Activated CD8-positive, alpha-beta memory T cell treated with anti-CD3 and anti-CD28 coated beads for 1 hour (primary cell): ENCODE results near the gene MED20.
A peak's percentile ranks its signal among the peaks of the same experiment; 100 is the strongest.

Experiments
- DNase-seq, 2 donors: peaks; one replicate each; pipeline ENCODE4 v3.0.0-alpha.2; 2020; ENCODE audit warnings: low read depth in 1 of 2; ENCODE audit errors: extremely low read depth in 1 of 2

The MED20 gene

DNA sequence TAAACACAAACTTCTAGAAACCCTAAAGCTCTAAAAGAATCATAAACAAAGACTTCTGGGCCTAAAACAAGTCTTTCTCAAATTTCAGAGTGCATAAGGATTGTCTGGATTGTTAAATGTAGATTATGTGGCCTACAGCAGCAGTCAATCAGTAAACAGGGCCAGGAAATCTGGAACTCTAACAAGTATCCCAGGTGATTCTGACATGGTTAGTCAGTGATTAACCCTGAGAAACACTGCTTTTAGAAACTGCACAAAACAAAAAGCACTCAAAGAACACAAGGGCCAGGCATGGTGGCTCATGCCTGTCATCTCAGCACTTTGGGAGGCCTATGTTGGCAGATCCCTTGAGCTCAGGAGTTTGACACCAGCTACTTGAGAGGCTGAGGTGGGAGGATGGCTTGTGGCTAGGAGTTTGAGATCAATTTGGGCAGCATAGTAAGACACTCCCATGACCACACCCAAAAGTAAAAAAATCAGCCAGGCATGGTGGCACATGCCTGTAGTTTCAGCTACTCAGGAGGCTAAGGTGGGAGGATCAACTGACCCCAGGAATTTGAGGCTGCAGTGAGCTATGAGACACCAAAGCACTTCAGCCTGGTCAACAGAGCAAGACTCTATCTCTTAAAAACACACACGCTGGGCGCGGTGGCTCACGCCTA is 5.9 kb downstream of the MED20 start:
- no peak for DNase-seq

DNA sequence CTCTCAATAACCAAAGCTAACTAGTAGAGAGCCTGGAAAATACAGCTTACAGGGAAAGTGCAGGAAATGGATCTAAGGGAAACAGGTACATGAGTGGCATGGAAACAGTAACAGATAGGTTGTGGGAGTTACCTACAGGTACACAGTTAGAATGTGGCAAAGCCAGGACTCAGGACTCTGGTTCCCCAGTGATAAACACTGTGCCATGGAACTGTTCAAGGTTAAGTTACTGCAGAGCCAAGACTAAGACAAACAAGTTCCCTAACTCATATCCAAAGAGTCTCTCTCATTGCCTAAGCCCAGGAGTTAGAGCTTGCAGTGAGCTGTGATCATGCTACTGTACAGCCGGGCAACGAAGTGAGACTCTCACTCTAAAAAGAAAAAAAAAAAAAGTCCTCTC is 6.6 kb downstream of the MED20 start:
- no peak for DNase-seq

DNA sequence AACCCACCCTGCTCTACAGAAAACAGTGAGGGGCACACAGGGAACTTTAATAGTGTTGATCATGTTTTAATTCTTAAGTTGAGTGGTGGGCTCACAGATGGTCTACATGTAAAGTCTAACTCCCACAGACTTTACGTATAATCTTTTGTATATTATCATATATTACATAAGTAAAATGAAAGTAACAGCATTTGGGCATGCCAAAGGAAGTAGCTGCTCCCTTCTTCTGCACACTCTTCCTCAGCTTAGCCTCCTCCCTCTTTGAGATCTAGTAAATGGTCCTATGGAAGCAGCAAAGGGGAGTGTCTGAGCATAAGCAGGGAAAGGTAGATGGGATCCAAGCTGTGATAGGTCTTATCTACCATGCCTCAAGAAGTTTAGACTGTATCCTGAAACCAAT is 11.2 kb downstream of the MED20 start:
- DNase-seq = no peak

DNA sequence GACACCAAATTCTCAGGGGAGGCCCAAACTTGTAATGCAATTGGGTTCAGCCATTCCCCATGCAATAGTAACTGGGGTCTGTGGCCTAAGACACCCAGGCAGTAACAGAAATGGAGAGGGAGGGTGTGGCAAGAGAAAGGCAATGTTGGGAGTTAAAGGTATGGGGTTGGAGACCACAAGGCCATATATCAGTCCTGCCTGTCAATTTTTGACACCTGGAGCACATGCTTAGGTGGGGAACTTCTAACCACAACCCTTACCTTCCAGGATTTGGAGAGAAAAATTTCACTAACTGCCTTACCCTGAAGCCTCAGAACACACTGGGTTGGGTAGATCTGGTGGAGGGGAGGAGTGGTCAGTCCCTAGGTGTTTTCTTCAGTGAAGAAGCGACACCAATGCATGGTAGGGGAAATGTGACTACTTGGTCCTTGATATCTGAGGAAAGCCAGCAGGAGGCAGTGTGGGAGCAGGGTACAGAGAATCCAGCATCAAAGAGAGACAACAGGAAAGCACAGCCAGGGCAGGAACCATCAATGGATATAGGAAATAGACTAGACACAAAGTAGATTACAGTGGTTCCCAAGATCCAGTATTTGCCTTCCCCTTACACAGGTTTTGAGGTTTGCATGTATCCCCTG is 18.9 kb downstream of the MED20 start:
- DNase-seq = peak in 1 of 2 donors; percentile 32

DNA sequence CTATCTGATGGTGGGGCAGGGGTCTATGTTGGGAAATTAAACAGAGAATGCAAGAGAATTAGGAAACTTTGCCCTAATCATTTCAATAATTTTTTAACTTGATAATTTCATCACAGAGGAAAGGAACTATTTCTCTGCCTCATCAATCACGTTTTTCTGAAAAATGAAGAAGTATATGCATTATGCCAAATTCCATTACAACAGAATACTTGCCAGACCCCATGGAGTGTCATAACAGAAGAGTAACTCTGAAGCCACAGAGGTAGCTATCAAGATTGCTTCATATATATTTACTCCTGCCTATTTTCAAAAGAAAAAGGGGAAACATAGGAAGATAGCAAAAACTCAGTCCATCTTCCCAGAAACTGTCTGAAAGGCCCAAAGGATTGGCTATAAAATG is 20.1 kb downstream of the MED20 start:
- DNase-seq = no peak

DNA sequence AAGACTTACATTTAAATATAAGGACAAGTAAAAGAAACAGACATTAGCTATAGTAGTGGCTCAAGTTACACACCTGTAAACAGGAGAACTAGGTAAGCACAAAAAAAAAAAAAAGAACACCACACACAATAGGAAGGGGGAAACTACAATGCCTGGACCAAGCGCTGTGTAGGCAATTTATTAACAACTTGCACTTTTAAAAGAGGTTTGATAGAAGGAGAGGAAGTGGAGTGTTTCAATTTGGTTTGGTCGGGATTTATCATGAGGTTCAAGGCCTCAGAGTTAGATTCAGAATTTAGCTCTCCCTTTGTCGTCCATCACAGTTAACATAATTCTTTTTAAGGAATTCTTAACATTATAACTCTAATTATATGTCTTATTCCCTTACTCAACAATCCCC is 24.7 kb downstream of the MED20 start:
- DNase-seq = no peak

DNA sequence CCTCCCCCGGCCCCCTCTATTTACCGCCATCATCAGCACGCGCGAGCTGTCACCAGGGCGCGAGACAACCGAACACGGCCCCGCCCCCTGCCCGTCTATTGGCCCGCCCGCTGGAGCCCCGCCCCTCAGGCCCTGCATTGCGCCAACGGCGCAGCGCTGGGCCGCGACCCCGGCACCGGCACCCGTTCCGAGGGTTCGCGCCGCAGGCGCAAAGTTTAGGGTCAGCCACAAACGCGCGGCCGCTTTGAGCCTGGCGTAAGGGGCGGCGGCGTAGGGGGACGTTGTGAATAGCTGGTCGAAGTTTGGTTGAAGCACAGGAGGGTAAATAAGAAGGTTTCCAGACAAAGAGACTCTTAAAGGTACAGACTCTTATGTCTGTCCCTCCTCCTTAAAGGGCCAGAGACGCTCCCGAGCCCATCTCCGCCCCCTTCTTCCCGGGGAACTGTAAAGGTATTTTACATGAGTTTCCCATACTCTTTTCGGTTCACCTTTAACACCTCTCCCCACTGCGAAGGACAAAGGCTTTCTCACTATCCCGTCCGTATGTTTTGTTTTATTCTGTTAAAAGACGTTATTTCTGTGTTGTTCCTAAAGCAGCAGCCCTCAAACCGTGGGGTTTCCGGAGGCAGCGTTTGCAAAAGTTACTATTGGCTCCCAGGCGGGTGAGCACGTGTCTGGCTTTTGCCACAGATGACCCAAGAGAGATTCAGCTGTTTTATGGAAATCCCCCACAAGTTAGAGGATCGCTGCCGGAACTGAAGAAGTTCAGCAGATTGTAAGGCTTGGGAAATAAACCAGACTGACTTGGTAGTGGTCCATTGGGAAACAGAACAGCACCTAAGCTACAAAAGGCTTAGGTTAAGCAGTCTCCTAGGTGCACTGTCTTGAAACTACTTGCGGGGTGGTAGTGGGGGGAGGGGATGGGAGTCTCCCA is 25.4 kb downstream of the MED20 start, which contains the start of gene USP49:
Gene USP49, minus strand, starts transcription at position 76 of the 934 bp plus-strand sequence. CDS start 88,392 bp downstream, outside the sequence.
- peak; percentile 69 to 90 for DNase-seq

DNA sequence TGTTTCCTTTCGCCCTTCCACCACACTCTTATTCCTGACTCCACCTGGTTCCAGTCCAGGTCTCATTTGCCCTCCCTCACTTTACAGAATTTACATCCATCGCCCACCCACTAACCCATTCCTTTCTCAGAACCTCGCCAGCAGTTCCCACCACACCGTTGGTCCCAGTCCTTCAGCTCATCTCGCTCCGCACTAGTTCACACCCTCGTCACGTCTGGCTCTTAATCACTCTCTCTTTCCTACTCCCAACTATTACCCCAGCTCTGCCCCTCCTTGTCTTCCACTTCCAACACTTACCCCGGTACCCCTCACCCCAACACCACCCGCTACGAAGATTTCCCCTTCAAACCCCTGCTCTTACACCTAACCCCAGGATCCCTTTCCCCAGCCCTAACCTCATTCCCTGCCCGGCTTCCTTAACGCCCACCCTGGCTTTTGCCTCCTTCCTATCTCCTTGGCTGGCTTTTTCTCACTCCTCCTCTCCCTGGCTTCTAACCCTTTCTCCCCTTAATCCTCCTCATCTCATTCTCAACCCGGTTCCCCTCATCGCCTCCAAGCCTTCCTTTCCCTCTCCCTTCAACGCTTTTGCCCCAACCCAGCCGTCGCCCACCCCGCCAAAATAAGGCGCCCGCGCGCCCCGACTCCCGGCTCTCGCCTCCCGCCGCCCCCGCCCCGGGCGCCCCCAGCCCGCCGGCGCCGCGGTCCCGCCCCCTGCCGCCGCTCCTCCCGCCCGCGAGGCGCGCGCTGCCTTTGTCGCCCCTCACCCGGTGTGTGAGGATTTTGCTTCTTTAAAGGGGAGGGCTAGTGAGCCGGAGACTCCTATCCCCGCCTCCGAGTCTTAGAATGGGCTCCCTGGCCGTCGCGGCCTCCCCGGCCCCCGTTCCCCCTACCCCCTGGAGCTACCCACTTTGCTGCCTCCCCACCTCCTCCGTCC is 26.3 kb downstream of the MED20 start:
- DNase-seq = no peak

DNA sequence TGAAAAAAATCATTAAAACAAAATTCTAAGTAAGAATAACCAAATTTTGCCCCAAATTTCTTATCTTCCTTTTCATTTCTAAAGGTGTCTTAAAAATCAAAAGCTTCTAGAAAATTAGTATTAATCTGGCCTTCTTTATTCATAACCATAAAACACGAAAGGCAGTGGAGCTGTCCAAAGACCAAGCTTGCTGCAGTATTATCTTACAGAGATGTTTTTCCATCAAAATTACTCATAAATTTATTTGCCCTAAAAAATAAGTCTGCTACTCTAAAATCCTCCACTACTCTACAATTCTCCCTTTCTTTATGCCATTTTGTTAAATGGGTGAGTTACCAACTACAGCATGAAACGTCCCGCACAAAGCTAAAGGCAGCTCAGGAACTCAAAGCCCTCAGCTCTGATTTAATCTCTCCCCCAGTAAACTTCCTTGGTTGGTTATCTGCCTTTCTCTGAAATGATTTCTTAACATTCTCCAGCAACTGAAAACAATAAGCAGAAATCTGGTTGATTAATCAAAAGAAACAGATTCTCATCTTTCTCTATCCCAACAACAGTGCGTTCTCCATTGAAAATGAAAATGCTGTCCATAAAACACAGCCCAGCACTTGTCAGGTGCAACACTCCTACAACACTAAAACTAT is 27.9 kb downstream of the MED20 start:
- no peak for DNase-seq

DNA sequence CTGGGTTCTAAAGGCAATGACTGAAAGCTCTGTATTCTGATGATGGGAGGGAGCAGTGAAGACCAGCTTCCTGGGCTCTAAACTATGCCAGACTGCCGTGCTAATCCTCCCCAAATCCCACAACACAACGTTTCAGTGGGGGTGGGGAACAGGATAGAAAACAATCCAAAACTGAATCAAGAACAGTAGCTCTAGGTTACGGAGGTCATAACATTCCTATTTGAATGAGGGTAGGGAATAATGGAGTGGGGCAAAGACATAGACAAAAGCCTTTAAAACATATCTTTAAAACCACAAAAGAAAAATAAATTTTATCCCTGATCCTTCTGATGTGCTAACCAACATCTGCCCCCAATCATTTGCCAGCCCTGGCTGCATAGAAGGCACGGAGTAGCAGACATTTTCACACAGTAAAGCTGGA is 33.6 kb downstream of the MED20 start:
- DNase-seq = no peak

DNA sequence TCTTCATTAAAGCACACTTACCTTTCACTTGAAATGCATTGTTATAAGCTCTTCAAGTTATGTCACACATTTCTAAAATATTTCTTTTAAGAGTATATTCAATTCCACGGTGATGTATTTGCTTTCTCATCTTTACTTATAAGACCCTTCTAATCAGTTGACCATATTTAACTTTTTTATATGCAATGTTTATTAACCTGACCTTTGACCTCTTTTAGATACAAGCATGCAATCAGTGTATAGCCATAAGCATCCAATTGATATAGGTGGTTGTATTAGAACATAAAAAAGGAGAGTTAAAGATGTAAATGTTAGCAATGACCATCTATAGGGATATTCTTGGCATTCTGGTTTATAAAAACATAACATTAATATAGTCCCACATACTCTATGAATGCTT is 35.0 kb downstream of the MED20 start:
- no peak for DNase-seq

DNA sequence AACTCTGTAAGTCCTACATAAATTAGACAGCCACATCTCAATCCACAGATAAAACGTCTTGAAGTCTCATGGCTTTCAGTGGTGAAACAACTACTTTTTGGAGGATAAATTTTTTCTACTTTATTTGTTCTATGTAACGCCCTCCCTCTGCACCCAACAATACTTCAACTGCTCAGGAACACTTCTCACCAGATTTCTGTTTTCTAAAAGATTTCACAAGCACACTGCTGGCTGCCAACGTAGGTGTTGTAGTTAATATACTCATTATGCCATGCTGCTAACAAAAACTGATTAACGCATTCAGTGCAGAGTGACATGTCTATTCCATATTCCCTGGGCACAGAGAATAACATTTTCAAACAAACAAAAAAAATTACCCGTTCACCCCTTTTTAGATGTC is 36.0 kb downstream of the MED20 start:
- no peak for DNase-seq

DNA sequence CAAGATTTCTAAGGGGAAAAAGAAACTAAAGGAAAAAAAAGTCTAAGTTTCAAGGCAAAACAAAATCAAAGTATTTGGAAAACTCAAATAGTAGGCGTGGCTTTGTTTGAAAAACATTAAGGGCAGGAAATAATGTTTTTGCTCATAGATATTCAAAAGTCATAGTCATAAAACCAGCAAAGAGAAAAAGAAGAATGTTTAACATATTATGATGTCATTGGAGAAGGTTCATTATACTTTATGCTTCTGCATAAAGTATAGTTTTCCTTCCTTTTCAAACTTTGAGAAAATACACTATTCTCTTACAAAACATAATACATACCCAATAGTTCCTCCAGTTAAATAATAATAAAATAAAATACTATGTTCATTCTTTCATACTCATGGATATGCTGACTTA is 39.4 kb downstream of the MED20 start:
- DNase-seq = no peak

DNA sequence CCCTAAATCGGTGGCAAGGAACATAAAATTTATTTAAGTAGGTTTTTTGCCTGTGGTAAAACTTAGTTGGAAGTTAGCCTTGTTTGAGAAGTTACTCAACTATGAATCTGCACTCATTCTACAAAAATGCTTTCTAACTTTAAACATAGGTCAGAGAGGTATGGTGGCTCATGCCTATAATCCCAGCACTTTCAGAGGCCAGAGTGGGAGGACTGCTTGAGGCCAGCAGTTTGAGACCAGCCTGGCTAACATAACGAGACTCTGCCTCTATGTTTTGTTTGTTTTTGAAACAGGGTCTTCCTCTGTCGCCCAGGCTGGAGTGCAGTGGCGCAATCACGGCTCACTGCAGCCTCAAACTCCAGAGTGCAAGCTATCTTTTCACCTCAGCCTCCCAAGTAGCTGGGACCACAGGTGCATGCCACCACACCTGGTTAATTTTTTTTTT is 42.0 kb downstream of the MED20 start:
- DNase-seq = no peak

DNA sequence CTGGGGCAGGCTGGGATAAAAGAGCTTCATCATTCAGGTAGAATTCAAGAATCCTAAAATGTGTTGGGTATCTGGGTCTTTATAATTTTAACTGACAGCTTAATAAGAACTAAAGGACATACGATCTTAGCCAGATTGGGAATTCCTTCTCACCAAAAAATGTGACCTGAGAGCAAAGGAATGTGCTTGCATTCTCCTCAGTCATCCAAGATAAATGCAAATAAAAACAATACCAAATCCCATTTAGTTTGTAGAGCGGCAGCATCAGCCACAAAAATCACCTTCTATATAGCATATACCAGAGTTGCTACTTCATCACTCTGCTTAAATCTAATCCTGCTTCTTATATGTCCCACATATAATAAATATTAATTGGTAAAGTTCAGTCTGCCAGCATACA is 42.7 kb downstream of the MED20 start:
- DNase-seq = no peak

DNA sequence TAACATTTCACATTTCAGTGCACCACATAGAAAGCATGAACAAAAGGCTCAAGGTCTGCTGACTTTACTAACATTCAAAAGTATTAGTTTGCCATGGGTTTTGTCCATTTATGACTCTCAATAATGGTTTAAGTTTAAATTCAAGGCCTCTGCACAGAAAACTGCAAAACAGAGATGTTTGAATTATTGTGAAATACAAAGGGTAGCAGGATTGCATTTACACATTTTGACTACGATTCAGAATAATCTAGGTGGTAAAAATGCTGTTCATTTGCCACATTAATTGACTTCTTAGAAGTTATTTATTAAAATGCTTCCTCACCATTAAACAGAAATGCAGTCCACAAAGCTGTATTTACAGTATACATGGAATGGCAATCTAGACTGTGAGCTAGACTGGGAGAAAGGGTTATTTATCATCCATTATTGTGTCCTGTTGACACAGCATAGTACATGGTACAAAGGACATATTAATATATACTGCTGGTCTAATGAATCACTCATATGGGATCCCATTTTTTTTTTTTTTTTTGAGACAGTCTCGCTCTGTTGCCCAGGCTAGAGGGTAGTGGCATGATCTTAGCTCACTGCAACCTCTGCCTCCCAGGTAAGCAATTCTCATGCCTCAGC is 43.8 kb downstream of the MED20 start:
- no peak for DNase-seq

DNA sequence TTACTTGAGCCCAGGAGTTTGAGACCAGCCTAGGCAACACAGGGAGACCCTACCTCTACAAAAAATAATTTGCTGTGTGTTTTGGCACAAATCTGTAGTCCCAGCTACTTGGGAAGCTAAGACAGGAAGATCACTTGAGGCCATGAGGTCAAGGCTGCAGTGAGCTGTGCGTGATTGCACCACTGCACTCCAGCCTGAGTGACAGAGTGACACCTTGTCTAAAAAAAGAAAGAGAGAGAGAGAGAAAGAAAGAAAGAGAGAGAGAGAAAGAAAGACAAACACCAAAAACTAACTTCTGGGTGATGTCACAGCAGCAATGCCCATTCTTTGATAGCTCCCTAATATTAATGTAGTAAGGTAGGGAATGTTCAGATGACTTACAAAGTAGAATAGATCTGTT is 46.2 kb downstream of the MED20 start:
- no peak for DNase-seq

DNA sequence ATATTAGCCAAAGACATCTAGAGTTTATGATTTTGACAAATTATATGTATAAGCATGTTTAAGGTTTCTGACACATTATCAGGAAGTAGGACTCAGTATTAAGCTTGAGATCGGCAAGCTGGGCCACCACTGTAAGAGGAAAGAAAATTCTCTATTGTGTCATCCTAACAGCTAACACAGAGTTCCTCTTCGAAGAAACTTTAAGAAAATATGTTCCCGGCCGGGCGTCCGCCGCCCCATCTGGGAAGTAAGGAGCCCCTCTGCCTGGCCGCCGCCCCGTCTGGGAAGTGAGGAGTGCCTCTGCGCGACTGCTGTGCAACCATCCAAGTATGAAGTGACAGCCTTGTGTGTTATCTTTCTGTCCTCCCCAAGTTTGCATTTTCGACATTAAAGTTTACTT is 48.8 kb downstream of the MED20 start:
- DNase-seq = no peak

DNA sequence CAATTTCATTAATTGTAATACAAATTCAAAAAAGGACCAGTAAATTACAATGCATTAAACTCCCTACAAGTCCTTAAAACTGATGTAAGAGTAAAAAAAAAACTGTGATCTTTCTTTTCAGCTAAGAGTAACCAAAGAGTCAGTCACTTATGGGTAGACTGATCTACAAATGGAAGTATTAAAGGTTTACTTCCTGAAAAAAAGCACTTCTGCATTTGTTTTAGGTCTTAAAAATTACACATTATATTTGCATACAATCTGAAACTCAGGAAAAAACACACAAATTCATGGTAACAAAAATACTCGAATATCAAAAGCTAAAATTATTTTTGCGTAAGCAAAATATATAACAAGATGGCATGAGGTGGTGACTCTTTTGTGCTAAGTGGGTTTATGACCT is 49.2 kb downstream of the MED20 start:
- DNase-seq = no peak

DNA sequence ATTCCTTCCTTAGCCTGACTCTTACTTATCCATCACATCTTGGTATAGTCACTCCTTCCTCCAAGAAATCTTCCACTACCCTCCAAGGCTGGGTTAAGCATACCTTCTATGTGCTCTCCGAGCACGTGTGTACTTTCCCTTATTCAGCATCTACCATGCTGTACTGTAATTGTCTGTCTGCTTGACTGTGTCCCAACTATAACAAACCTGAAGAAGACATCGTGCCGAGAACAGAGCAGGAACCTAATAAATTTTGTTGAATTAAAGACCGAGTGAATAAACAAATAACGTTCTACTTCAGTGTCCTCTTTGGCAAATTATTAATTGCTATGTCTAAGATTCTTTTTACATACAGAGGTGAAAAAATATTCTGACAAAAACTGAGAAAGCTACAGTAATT is 61.6 kb downstream of the MED20 start:
- DNase-seq = no peak
